Middle frontal gyrus (tissue), 1 donor: ENCODE measurements around the gene MYLK4.

Experiments used
- DNase-seq: peaks from one replicate; pipeline ENCODE4 v3.0.0-alpha.2; 2015; ENCODE audit warnings: low spot score; ENCODE audit errors: extremely low spot score

The MYLK4 gene

DNA sequence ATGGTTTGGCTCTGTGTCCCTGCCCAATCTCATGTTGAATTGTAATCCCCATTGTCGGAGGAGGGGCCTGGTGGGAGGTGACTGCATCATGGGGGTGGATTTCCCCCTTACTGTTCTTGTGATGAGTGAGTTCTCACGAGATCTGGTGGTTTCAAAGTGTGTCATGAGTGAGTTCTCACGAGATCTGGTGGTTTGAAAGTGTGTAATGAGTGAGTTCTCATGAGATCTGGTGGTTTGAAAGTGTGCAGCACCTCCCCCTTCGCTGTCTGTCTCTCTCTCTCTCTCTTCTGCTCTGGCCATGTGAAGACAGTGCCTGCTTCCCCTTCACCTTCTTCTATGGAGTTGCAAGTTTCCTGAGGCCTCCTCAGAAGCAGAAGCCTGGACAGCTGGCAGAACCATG is 87.6 kb downstream of the MYLK4 start:
- DNase-seq: no peak

DNA sequence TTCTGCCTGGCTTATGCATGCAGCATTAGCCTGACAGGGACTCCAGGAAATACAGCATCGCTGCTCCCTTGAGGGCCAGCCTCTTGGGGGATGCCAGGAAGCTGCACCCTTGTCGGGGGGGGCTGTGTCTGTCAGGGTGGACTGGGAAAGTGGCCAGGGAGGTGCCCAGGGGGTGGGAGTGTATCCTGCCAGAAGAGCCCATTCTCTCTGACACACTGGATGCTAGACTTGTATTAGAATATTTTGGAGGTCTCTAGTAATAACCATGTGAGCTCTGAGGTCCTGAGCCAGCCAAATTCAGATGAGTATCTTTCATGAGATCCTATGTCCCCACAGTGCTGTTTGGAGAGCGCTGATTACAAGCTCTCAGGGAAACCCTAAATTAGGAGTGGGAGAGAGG is 89.1 kb downstream of the MYLK4 start:
- DNase-seq: no peak

DNA sequence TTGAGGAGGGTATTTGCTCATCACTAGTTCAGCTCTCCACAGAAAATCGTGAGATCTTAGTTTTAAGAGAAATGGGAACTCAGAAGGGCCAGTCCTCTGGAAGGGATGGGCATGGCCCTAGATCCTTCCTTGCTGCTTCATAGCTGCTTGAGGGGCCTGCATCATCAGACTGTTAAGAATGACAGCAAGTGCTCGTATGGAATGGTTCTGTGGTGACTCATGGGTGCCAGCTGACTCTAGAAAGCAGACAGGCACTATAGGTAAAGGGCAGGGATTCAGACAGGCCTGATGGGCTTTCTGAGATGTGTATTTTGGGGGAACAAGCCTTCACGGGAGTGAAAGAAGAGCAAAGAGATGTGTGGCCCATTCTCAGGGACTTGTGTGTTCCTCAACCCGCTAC is 90.8 kb downstream of the MYLK4 start:
- no peak for DNase-seq

- DNase-seq: no peak
These were observed 91.3 kb downstream of the MYLK4 start for GRCh38 chr6:2659381-2659780.

DNA sequence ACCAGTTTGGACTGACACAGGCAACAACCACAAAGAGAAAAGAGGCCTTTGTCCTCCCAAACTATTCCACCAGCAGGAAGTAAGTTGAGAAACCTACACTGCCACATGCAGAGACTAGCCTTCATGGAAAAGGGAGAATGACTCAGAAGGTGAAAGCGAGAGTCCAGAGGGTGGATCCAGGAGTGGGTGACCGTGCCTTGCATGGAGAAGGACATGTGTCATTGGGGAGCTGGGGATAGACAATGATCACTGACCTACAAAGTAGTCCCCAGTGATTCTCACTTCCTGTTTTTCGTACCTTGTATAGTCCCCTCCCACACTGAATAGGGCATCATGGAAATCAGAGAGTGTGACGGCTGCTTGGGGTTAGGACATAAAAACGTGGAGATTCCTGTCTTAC is 91.9 kb downstream of the MYLK4 start:
- DNase-seq: no peak

DNA sequence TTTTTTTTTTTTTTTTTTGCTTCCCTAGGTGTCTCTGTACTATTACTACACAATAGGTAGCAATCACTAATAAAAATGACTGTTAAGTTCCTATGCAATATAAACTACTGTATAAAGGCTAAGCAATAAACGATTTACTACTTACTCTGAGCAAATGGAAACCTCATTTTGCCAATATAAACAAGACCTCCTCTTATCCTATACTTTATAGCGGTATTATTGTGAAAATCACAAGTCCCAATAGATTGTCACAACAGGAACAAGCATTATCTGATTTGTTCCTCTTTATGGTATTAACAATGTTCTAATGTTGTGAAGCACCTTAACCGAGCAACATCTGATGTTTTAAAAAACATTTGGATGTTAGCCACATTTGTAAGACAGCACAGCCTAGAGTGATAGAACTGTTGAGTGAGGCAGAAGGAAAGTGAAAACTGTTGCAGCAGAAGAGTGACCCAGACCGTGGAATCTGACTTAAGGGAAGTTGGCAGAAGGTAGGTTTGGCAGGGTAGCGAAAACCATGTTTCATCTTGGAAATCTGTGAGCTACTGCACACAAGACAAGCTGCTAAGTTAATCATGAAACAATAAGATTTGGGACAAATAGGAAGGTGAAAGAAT is 94.2 kb downstream of the MYLK4 start:
- no peak for DNase-seq

DNA sequence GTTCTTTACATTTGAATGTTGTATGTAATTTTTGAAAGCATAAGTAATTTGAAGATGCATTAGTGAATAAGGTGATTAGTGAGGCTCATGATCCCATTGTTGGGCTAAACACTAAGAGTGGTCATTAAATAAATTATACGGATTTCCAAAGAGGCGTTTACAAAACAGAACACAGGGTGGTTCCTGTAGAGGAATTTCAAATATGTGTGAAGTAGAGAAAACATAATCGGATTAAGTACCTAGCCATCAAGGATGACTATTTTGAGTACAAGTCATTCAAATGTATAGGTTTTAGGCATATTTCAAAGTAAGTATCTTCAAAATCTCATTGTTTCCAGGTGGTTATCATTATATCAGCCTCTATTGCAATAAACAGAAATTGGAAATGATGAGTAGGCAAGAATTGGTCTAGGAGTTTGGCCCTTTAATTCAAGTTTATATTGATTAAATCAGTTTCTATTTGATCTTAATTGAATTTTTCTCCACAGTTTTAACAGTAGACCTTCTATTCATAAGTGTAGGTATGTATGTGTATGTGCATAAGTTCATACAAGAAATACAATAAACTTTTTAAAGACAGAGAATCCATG is 94.8 kb downstream of the MYLK4 start:
- DNase-seq: no peak

DNA sequence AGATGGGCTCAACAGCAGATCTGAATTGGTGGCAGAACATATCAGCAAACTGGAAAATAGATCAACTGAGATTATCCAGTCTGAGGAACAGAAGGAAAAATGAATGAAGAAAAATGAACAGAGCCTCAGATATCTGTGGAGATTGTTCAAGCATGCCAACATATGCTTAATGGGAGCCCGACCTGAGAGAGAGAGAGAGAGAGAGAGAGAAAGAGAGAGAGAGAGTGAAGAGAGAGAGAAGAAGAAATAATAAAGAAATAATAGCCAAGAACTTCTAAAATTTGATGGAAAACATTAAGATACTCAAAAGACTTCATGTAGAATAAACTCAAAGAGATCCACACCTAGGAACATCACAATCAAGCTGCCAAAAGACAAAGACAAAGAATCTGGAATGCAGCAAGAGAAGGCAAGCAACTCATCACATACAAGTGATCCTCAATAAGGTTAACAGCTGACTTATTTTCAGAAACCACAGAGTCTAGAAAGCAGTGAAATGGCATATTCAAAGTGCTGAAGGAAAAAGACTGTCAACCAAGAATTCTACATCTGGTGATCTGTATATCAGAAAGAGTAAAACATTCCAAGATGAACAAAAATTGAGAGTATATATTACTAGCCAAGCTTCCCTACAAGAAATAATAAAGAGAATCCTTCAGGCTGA is 97.2 kb downstream of the MYLK4 start:
- DNase-seq: no peak

GRCh38 chr6:2652611-2653010 is 98.1 kb downstream of the MYLK4 start:
- no peak for DNase-seq

DNA sequence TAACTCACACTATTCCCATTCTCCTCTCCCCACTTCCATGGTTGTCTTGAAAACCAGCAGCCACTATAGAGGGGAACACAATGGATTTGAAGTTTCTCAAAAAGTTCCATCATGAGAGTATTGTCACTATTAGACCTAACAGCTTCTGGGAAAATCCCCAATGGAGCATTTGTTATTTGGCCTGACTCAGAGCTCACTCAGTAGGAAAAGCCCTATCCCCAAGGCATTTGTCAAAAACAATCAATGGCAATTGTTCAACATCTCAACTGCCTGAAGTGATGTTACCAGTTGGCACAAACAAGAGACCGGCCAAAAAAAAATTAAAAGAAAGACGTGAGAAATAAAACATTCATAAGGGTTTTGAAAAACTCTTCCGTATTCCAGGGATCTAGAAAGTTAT is 98.8 kb downstream of the MYLK4 start:
- DNase-seq: no peak

- no peak for DNase-seq
These were observed 99.2 kb downstream of the MYLK4 start for GRCh38 chr6:2651536-2651935.

GRCh38 chr6:2646346-2646745 is 104.4 kb downstream of the MYLK4 start:
- no peak for DNase-seq

DNA sequence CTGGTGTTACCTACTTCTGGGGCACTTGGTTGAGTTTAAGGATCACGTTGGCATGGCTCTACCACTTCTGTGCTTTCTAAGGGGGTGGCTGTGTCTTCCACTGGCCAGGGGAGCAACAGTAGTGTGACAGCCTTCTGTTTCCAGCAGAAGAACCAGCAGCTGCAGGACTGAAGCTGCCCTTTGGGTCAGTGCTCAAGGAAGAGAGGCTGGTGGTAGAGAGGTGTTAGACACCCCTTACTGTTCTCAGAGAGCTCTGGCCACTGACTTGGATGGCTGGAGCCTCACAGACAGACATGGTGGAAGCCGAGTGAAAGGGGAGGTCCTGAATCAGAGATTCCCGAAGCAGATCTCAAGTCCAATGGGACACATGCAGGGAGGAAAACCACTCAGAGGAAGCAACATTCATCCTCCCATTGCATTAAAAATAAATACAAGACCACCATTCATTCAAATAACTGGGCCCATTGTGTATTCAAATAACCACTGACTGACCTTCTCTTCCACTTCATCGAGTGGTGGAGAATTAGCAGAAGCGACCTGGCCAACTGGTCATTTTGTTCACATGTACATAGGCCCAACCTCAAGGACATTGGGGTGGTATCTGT is 106.7 kb downstream of the MYLK4 start:
- DNase-seq: no peak

- DNase-seq: no peak
These were observed 107.6 kb downstream of the MYLK4 start for GRCh38 chr6:2643130-2643529.

- DNase-seq: no peak
These were observed 109.5 kb downstream of the MYLK4 start for GRCh38 chr6:2641044-2641725.

DNA sequence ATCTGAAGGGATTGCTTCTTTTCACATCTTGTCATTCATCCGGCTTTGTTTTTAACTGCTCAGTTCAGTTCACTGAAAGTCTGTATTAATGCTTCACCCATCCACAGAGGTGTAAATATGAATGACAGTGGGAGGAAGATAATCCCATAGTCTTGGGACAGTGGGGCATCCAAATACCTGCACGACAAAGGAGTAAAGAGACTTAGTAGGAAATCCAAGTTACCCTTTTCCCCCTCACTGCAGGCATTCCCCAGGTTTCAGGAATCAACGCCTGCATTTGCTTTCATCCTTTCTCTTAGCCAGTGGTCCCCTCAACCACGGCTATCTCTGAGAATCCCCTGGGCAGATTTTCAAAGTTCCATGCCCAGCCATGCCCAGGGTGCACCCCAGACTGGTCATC is 110.2 kb downstream of the MYLK4 start:
- DNase-seq: no peak

DNA sequence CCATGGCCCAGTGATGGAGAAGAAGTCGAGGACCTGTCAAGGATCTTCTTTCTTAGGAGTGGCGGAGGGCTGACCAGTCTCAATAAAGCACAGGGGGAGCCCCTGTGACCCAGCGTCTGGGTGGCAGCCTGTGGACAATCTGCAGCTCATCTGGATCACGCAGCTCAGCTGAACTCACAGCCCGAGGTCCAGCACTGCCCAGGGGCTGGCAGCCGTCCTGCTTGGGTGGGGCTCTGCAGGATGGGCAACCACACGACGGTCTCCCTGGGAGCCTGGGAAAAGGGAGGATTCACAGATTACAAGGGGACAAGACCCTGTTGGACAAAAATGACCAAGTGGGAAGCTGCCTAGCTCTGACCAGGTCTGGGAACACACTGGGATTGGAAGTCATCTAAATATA is 110.8 kb downstream of the MYLK4 start:
- no peak for DNase-seq

GRCh38 chr6:2639167-2639566 is 111.6 kb downstream of the MYLK4 start:
- DNase-seq: no peak

- DNase-seq: no peak
These were observed 114.0 kb downstream of the MYLK4 start for GRCh38 chr6:2636672-2637071.

- no peak for DNase-seq
These were observed 114.8 kb downstream of the MYLK4 start for GRCh38 chr6:2635911-2636310.

DNA sequence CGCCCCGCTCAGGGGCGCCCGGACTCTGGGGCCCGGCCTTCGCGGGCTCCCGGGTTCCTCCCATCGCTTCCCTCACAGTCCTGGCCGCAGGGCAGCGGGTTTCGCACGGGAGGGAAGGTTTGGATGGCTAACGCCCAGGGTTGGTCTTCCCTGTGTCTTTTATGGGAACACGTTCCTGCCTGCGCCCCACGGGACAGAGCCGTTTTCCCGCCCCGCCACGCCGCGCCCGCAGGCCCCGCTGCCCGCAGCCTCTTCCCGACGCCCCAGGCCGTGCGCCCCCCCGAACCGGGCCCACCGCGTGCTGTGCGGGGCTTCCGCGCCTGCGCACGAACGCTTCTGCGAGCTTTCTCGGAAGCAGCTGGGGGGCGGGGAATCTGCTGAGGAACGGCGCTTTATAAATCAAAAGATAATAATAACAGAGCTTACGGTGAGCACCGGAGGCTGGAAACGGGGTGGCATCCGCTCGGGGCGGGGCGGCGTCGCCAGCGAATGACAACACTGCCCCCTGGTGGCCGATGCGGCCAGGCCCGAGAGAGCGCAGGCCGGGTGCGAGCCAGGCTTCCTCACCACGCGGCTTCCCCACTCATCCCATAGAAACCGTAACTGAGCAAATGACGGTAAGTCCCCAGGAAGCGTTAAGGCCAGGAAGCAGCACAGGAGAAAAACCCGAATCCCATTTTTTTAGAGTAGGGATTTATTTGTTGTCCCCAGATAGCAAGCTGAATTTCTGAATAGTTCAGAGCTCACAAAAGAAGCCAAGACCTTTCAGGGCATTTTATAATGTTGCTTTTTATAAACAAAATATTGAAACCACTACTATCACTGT is 116.4 kb downstream of the MYLK4 start:
- peak; percentile 60 for DNase-seq
